K562 (cell line): Measurements from ENCODE around the gene UAP1. TPM values are rescaled to one million over a fixed set of nuclear protein-coding genes. Genes with fewer than 3 reads are reported as not detected.

ENCODE experiments used
- ARNT ChIP-seq, 2 experiments: fragments of 450-650 bp; IDR thresholded peaks; 2 replicates each; pipeline ENCODE4 v1.6.1; 2016; ENCODE audit warnings: mild to moderate bottlenecking in 1 of 2
- BHLHE40 ChIP-seq: IDR thresholded peaks from 2 replicates; pipeline ENCODE4 v1.6.1; 2011; ENCODE audit warnings: low read length, improper control_type of control experiment
- CREB5 ChIP-seq: fragments of 250-450 bp; sonication (Bioruptor Pico); IDR thresholded peaks from 2 replicates; pipeline ENCODE4 v1.5.0; 2020; ENCODE audit warnings: mild to moderate bottlenecking
- DMBX1 ChIP-seq: fragments of 250-450 bp; sonication (Bioruptor Pico); IDR thresholded peaks from 2 replicates; pipeline ENCODE4 v1.8.0; 2022; ENCODE audit warnings: inconsistent platforms, mild to moderate bottlenecking, moderate library complexity, borderline replicate concordance
- ELF2 ChIP-seq: fragments of 250-450 bp; sonication (Bioruptor Pico); IDR thresholded peaks from 2 replicates; pipeline ENCODE4 v1.5.0; 2021; ENCODE audit warnings: mild to moderate bottlenecking
- ELK3 ChIP-seq: fragments of 450-650 bp; formaldehyde crosslinking; IDR thresholded peaks from 2 replicates; pipeline ENCODE4 v1.4.0; 2020; ENCODE audit warnings: mild to moderate bottlenecking
- HINFP ChIP-seq: fragments of 450-650 bp; conservative IDR thresholded peaks from 2 replicates; pipeline ENCODE4 v1.6.1; 2016; ENCODE audit warnings: missing genetic modification characterization, low read depth, mild to moderate bottlenecking, control low read depth, missing compliant biosample characterization
- HLTF ChIP-seq: fragments of 450-650 bp; IDR thresholded peaks from 2 replicates; pipeline ENCODE4 v1.6.1; 2016
- KAT7 ChIP-seq: sonication (generic); formaldehyde crosslinking; IDR thresholded peaks from 2 replicates; pipeline ENCODE4 v1.8.0; 2022; ENCODE audit warnings: missing genetic modification reagents, mild to moderate bottlenecking, borderline replicate concordance
- KDM2B ChIP-seq: fragments of 250-450 bp; sonication (Bioruptor Pico); IDR thresholded peaks from 2 replicates; pipeline ENCODE4 v1.8.0; 2021; ENCODE audit warnings: mild to moderate bottlenecking, moderate library complexity
- KLF16 ChIP-seq: IDR thresholded peaks from 2 replicates; pipeline ENCODE4 v1.6.1; 2016; ENCODE audit warnings: antibody characterized with exemption
- NR1H2 ChIP-seq: sonication (generic); formaldehyde crosslinking; IDR thresholded peaks from 2 replicates; pipeline ENCODE4 v1.4.0; 2020; ENCODE audit warnings: mild to moderate bottlenecking, missing genetic modification reagents
- POLR2AphosphoS5 ChIP-seq: IDR thresholded peaks from 2 replicates; pipeline ENCODE4 v1.6.1; 2011; ENCODE audit warnings: mild to moderate bottlenecking, low read depth, low read length, moderate library complexity; ENCODE audit not compliant: control insufficient read depth, insufficient read depth
- RBM17 ChIP-seq: fragments of 200-400 bp; formaldehyde crosslinking; IDR thresholded peaks from 2 replicates; pipeline ENCODE4 v1.6.1; 2017; ENCODE audit warnings: low read depth, mild to moderate bottlenecking, low read length, borderline replicate concordance
- RBM22 ChIP-seq: fragments of 200-400 bp; formaldehyde crosslinking; IDR thresholded peaks from 2 replicates; pipeline ENCODE4 v1.6.1; 2018; ENCODE audit warnings: low read length, low read depth; ENCODE audit not compliant: poor library complexity, severe bottlenecking
- RNF2 ChIP-seq: sonication (generic); IDR thresholded peaks from 2 replicates; pipeline ENCODE4 v1.6.1; 2016
- YY1 ChIP-seq, 3 experiments: IDR thresholded peaks; 2 replicates each; pipeline ENCODE4 v1.6.1; 2011; ENCODE audit warnings: low read length in 2 of 3, mild to moderate bottlenecking in 2 of 3, moderate library complexity in 2 of 3, borderline replicate concordance in 1 of 3, control low read depth in 1 of 3, low read depth in 1 of 3; ENCODE audit not compliant: insufficient read depth in 3 of 3, insufficient replicate concordance in 2 of 3, control insufficient read depth in 1 of 3, insufficient read length in 1 of 3; ENCODE audit errors: extremely low read depth in 1 of 3
- ZMIZ1 ChIP-seq, 2 experiments: fragments of 150-350 bp in 1 of 2; IDR thresholded peaks; 2 replicates each; pipeline ENCODE4 v1.6.1; 2012 to 2016; ENCODE audit warnings: low read depth in 2 of 2, low read length in 2 of 2, mild to moderate bottlenecking in 1 of 2, moderate library complexity in 1 of 2
- ZNF12 ChIP-seq: sonication (generic); formaldehyde crosslinking; IDR thresholded peaks from 2 replicates; pipeline ENCODE4 v1.4.0; 2020; ENCODE audit warnings: mild to moderate bottlenecking, missing genetic modification reagents
- ZNF133 ChIP-seq: fragments of 250-450 bp; sonication (Bioruptor Pico); IDR thresholded peaks from 2 replicates; pipeline ENCODE4 v1.4.0; 2020; ENCODE audit warnings: mild to moderate bottlenecking
- ZNF644 ChIP-seq: fragments of 200-800 bp; sonication (Bioruptor generic); IDR thresholded peaks from 2 replicates; pipeline ENCODE4 v1.6.1; 2016; ENCODE audit warnings: low read depth, missing genetic modification characterization, missing compliant biosample characterization
- polyA plus RNA-seq, 8 experiments: library from polyadenylated mRNA; depleted of rRNA in 4 of 8; stranded (reverse) in 5 of 8; unstranded in 3 of 8; fragments of >200 nt; fragmentation: Nextera tagmentation in 2 of 8; fragmentation: Illumina TruSeq in 1 of 8; extraction: Ambion mirVana in 2 of 8; extraction: Trizol in 1 of 8; gene quantifications; 2 replicates each; pipeline versions ENCODE4 v1.2.1 to v1.2.3, GENCODE V29; 2011 to 2014; ENCODE audit warnings: inconsistent platforms in 1 of 8, missing spikeins in 1 of 8
- total RNA-seq, 7 experiments: library from RNA; depleted of rRNA in 6 of 7; stranded (reverse); fragments of >200 nt in 6 of 7; fragmentation: Illumina TruSeq in 2 of 7; extraction: Trizol in 2 of 7; gene quantifications; 2 replicates each; pipeline versions ENCODE4 v1.2.1 to v1.2.3, GENCODE V29; 2011 to 2021; ENCODE audit warnings: low replicate concordance in 1 of 7

The UAP1 gene
- total and polyA plus RNA-seq, 9 of the 15 experiments (the other 6 are each of a cell fraction or from before 2014, with no cell fraction given) = 182 to 317 (median 213) TPM

GRCh38 chr1:162631546-162632191 lies 70.1 kb downstream of the UAP1 start (continued):
- TF ChIP-seq RBM22 = no peak
- no peak for TF ChIP-seq KAT7 (CRISPR knock-in tag)
- TF ChIP-seq ZMIZ1 (IDR thresholded peaks at IDR 0.05; ENCODE audit: low read depth in 2 of 2, low read length in 2 of 2) = no peak
- no peak for TF ChIP-seq ARNT (IDR thresholded peaks at IDR 0.05)
- no peak for TF ChIP-seq KLF16
- TF ChIP-seq RNF2 = no peak
- TF ChIP-seq ELK3 (CRISPR knock-in tag) = no peak
- no peak for TF ChIP-seq YY1 (IDR thresholded peaks at IDR 0.05; ENCODE audit: borderline replicate concordance in 1 of 3, control insufficient read depth in 1 of 3, extremely low read depth in 1 of 3, insufficient read depth in 3 of 3, insufficient read length in 1 of 3, insufficient replicate concordance in 2 of 3, low read depth in 1 of 3, low read length in 2 of 3)
- TF ChIP-seq ZNF12 (CRISPR knock-in tag) = no peak
- TF ChIP-seq POLR2AphosphoS5 = no peak
- TF ChIP-seq KDM2B (CRISPR knock-in tag) = no peak
- no peak for TF ChIP-seq HLTF
- TF ChIP-seq HINFP (tag) = no peak
- TF ChIP-seq RBM17 = no peak
- no peak for TF ChIP-seq ZNF133 (CRISPR knock-in tag)
- TF ChIP-seq BHLHE40 = 0 out of 2 replicates have a peak, but pooled peaks have one; percentile 10
- TF ChIP-seq DMBX1 (CRISPR knock-in tag) = no peak
- 0 out of 2 replicates have a peak, but pooled peaks have one; percentile 68 for TF ChIP-seq ZNF644
- no peak for TF ChIP-seq NR1H2 (CRISPR knock-in tag)
- TF ChIP-seq CREB5 (CRISPR knock-in tag) = no peak
- 0 out of 2 replicates have a peak, but pooled peaks have one; percentile 51 for TF ChIP-seq ELF2
